OCI-LY7 (cell line): ENCODE results near the gene SUPT5H.

Experiments used
- EZH2phosphoT487 ChIP-seq: fragments of 200-600 bp; sonication (generic); IDR thresholded peaks from 2 replicates; pipeline ENCODE4 v1.6.1; 2018; ENCODE audit warnings: low read depth, borderline replicate concordance, mild to moderate bottlenecking, mixed run types, antibody characterized with exemption, low read length, moderate library complexity, mixed read lengths
- TF ChIP-seq, protein P1 (sequence below): fragments of 200-600 bp; sonication (generic); conservative IDR thresholded peaks from 2 replicates; pipeline ENCODE4 v1.5.1; 2014; ENCODE audit warnings: mild to moderate bottlenecking, antibody characterized with exemption, low read length, moderate library complexity, mixed read lengths

DNA sequence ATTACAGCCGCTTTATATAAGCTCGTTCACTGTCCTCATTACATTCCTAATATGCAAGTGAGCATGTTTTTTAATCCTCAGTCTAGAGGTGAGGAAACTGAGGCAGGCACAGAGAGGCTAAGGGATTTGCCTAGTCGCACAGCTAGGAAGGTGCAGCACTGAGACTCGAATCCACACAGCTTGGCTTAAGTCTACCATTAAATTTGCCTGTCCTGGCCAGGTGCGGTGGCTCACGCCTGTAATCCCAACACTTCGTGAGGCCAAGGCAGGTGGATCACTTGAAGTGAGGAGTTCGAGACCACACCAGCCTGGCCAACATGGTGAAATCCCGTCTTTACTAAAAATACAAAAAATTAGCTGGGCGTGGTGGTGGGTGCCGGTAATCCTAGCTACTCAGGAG, 17.7 kb upstream of the SUPT5H start:
- TF ChIP-seq, protein P1, sequence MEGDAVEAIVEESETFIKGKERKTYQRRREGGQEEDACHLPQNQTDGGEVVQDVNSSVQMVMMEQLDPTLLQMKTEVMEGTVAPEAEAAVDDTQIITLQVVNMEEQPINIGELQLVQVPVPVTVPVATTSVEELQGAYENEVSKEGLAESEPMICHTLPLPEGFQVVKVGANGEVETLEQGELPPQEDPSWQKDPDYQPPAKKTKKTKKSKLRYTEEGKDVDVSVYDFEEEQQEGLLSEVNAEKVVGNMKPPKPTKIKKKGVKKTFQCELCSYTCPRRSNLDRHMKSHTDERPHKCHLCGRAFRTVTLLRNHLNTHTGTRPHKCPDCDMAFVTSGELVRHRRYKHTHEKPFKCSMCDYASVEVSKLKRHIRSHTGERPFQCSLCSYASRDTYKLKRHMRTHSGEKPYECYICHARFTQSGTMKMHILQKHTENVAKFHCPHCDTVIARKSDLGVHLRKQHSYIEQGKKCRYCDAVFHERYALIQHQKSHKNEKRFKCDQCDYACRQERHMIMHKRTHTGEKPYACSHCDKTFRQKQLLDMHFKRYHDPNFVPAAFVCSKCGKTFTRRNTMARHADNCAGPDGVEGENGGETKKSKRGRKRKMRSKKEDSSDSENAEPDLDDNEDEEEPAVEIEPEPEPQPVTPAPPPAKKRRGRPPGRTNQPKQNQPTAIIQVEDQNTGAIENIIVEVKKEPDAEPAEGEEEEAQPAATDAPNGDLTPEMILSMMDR, result no peak
- TF ChIP-seq EZH2phosphoT487, result no peak
